Measurements from ENCODE around the gene RASAL2. TPM values are rescaled to one million over a fixed set of nuclear protein-coding genes. Genes with fewer than 3 reads are reported as not detected.

RASAL2 gene
- total RNA-seq, 1 donor from 2014 or later = 18.3 TPM

GRCh38 chr1:178330153-178330552 lies 236.2 kb downstream of the RASAL2 start:
- no peaks in the 10 kb centered on the region for H3K9me3 ChIP-seq (ENCODE audit: low read depth)
- no peak overlapping the region for H3K4me3 ChIP-seq
- DNase-seq (ENCODE audit: low spot score) = no peak
- H3K79me2 ChIP-seq (ENCODE audit: low read depth) = peaks cover 4% of the 10 kb centered on the region
- H3K27me3 ChIP-seq = no peaks in the 10 kb centered on the region
- H3K36me3 ChIP-seq = no peaks in the 10 kb centered on the region
- no peak overlapping the region for H3K4me3 Mint-ChIP-seq
- no peaks in the 10 kb centered on the region for H3K36me3 Mint-ChIP-seq
- no peak overlapping the region for H3K4me2 ChIP-seq
- H2AFZ ChIP-seq (replicated peaks) = no peak overlapping the region
- no peaks in the 10 kb centered on the region for H3K4me1 Mint-ChIP-seq
- H3K27me3 Mint-ChIP-seq (ENCODE audit: insufficient read depth, low read depth) = no peaks in the 10 kb centered on the region
- no peaks in the 10 kb centered on the region for H4K20me1 ChIP-seq (ENCODE audit: low read depth)
- H3K9me3 Mint-ChIP-seq = no peaks in the 10 kb centered on the region
- H3K9ac ChIP-seq = no peak overlapping the region
- H3F3A ChIP-seq (ENCODE audit: low read depth) = no peaks in the 10 kb centered on the region
- H3K4me1 ChIP-seq = no peaks in the 10 kb centered on the region
- H3K27ac Mint-ChIP-seq = no peak overlapping the region
- no peak overlapping the region for H3K27ac ChIP-seq
- no peak for TF ChIP-seq EZH2 (IDR thresholded peaks at IDR 0.05)
- TF ChIP-seq, protein P1, sequence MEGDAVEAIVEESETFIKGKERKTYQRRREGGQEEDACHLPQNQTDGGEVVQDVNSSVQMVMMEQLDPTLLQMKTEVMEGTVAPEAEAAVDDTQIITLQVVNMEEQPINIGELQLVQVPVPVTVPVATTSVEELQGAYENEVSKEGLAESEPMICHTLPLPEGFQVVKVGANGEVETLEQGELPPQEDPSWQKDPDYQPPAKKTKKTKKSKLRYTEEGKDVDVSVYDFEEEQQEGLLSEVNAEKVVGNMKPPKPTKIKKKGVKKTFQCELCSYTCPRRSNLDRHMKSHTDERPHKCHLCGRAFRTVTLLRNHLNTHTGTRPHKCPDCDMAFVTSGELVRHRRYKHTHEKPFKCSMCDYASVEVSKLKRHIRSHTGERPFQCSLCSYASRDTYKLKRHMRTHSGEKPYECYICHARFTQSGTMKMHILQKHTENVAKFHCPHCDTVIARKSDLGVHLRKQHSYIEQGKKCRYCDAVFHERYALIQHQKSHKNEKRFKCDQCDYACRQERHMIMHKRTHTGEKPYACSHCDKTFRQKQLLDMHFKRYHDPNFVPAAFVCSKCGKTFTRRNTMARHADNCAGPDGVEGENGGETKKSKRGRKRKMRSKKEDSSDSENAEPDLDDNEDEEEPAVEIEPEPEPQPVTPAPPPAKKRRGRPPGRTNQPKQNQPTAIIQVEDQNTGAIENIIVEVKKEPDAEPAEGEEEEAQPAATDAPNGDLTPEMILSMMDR (IDR thresholded peaks at IDR 0.05) = no peak
- no peak for TF ChIP-seq EZH2phosphoT487 (IDR thresholded peaks at IDR 0.05)

DNA sequence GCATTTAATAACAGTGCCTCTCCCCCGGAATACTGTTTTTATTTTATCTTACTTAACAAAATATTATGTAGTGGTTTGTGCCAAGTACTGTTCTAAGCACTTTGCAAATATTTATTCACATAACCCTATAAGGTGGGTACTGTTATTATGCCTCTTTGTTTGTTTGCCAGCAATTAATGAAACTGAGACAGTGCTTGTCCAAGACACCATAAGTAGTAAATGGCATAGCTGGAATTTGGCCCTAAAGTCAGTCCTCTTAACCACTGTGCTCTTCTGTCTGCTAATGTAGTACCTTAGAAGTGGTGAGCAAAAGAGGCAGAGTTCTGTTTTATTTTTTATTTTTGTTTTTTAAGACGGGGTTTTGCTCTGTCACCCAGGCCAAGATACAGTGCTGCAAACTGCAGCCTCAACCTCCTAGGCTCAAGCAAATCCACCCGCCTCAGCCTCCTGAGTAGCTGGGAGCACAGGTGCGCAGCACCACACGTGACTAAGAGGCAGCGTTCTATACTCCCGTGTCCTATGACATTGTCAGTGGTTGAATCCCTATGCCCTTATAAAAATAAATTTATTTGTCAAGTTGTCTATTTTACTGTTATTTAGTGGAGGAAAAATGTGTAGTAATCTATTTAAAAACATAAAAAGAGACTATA lies 237.1 kb downstream of the RASAL2 start:
- no peak overlapping the region for H3K27ac Mint-ChIP-seq
- peaks cover 2% of the 10 kb centered on the region for H3K4me1 Mint-ChIP-seq
- H3K27me3 Mint-ChIP-seq (ENCODE audit: insufficient read depth, low read depth) = no peaks in the 10 kb centered on the region
- no peaks in the 10 kb centered on the region for H3K4me1 ChIP-seq
- no peak overlapping the region for H3K4me3 ChIP-seq
- DNase-seq (ENCODE audit: low spot score) = no peak
- H2AFZ ChIP-seq (replicated peaks) = no peak overlapping the region
- no peaks in the 10 kb centered on the region for H3K9me3 ChIP-seq (ENCODE audit: low read depth)
- H3K27me3 ChIP-seq = no peaks in the 10 kb centered on the region
- H3K27ac ChIP-seq = no peak overlapping the region
- H3K9ac ChIP-seq = no peak overlapping the region
- no peaks in the 10 kb centered on the region for H3F3A ChIP-seq (ENCODE audit: low read depth)
- H3K4me2 ChIP-seq = no peak overlapping the region
- H3K79me2 ChIP-seq (ENCODE audit: low read depth) = peaks cover 4% of the 10 kb centered on the region
- TF ChIP-seq EZH2phosphoT487 (IDR thresholded peaks at IDR 0.05) (no peak), EZH2 (IDR thresholded peaks at IDR 0.05) (no peak)
- TF ChIP-seq, protein P1 (IDR thresholded peaks at IDR 0.05) = no peak
- H3K9me3 Mint-ChIP-seq = no peaks in the 10 kb centered on the region
- no peaks in the 10 kb centered on the region for H3K36me3 Mint-ChIP-seq
- H3K36me3 ChIP-seq = no peaks in the 10 kb centered on the region
- no peaks in the 10 kb centered on the region for H4K20me1 ChIP-seq (ENCODE audit: low read depth)
- H3K4me3 Mint-ChIP-seq = no peak overlapping the region

DNA sequence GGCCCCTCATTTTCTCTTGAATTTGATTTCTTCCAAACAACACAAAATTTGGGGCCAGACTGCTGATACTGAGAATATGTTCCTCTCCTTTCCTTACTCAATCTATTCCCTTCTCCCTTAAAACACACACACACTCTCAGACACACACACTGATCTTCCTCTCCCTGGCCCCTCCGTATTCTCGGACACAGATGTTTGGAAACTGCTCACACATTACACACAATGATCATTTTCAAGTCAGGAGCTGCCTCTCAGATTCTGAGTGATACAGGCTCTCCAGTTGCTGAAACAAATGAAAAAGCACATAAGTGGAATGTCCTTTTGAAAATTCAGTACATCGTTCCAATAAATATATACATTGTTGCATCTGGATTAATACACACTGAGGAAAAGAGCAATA lies 241.5 kb downstream of the RASAL2 start:
- peaks cover 6% of the 10 kb centered on the region for H3K4me1 Mint-ChIP-seq
- no peaks in the 10 kb centered on the region for H3K36me3 ChIP-seq
- H3K4me3 ChIP-seq = no peak overlapping the region
- no peak overlapping the region for H3K9ac ChIP-seq
- H3K4me2 ChIP-seq = no peak overlapping the region
- H3K79me2 ChIP-seq (ENCODE audit: low read depth) = no peaks in the 10 kb centered on the region
- no peak for DNase-seq (ENCODE audit: low spot score)
- no peaks in the 10 kb centered on the region for H3K9me3 ChIP-seq (ENCODE audit: low read depth)
- no peak overlapping the region for H3K27ac ChIP-seq
- H3K4me3 Mint-ChIP-seq = no peak overlapping the region
- TF ChIP-seq EZH2phosphoT487 (IDR thresholded peaks at IDR 0.05) = no peak
- TF ChIP-seq EZH2 (IDR thresholded peaks at IDR 0.05) = no peak
- TF ChIP-seq, protein P1 (IDR thresholded peaks at IDR 0.05) = no peak
- H2AFZ ChIP-seq (replicated peaks) = no peak overlapping the region
- no peaks in the 10 kb centered on the region for H3K27me3 Mint-ChIP-seq (ENCODE audit: insufficient read depth, low read depth)
- H3K9me3 Mint-ChIP-seq = no peaks in the 10 kb centered on the region
- H3K27me3 ChIP-seq = no peaks in the 10 kb centered on the region
- H3K27ac Mint-ChIP-seq = peak overlapping the region; percentile 14
- peaks cover 2% of the 10 kb centered on the region for H3K4me1 ChIP-seq
- no peaks in the 10 kb centered on the region for H3F3A ChIP-seq (ENCODE audit: low read depth)
- H3K36me3 Mint-ChIP-seq = no peaks in the 10 kb centered on the region
- no peaks in the 10 kb centered on the region for H4K20me1 ChIP-seq (ENCODE audit: low read depth)

Measured in neural progenitor cell (in vitro differentiated cells).